ENCODE results near the gene FLNB. TPM values are rescaled to one million over a fixed set of nuclear protein-coding genes. Genes with fewer than 3 reads are reported as not detected.

The FLNB gene
- total and polyA plus RNA-seq, 3 experiments from 2014 or later = 11.5 to 12.8 (median 12.2) TPM

DNA sequence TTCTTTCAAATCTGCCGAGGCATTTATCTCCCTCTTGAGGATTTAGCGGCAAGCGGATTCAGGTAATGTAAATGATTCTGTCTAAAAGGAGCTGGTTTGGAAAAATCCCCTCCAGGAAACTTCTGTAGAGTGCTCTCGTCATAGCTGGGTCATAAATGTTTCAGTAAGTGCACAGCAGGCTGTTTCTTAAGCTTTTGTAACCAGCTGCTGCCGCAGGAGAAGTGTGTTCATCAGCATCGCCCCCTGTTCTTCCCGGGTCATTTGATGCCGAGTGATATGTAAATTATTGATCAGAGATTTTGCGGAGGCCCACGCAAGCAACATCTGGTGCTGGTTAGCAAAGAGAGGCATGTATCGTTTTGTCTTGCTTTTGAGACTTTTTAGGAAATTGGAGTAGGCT is 149.5 kb downstream of the FLNB start:
- H3K9me3 Mint-ChIP-seq = no peaks in the 10 kb centered on the region
- H3K27ac Mint-ChIP-seq = no peak overlapping the region
- DNase-seq = no peak
- peaks cover 9 to 64% (median 15%) of the 10 kb centered on the region in 3 donors for H3K36me3 Mint-ChIP-seq
- Histone ChIP-seq H3K27me3 (ENCODE audit: insufficient read depth, low read length, poor library complexity, severe bottlenecking) (no peaks in the 10 kb centered on the region), H3K9me3 (ENCODE audit: low read length) (no peaks in the 10 kb centered on the region), H3K4me3 (ENCODE audit: low read length) (no peak overlapping the region), H3K4me1 (ENCODE audit: insufficient read depth, low read length) (no peaks in the 10 kb centered on the region), H3K27ac (ENCODE audit: low read depth, low read length) (no peak overlapping the region), H3K36me3 (ENCODE audit: insufficient read depth, low read length) (peaks cover 12% of the 10 kb centered on the region)
- no peaks in the 10 kb centered on the region for H3K4me1 Mint-ChIP-seq
- ChIA-PET CTCF (interaction anchor here (1.3 to 1.6 kb wide), 2 partner anchors 10 to 150 kb away, joined by 3 to 11 read pairs; no protein-coding TSS in a partner anchor), POLR2A (no interaction called here)
- no peak overlapping the region for H3K4me3 Mint-ChIP-seq
- no peaks in the 10 kb centered on the region for H3K27me3 Mint-ChIP-seq

DNA sequence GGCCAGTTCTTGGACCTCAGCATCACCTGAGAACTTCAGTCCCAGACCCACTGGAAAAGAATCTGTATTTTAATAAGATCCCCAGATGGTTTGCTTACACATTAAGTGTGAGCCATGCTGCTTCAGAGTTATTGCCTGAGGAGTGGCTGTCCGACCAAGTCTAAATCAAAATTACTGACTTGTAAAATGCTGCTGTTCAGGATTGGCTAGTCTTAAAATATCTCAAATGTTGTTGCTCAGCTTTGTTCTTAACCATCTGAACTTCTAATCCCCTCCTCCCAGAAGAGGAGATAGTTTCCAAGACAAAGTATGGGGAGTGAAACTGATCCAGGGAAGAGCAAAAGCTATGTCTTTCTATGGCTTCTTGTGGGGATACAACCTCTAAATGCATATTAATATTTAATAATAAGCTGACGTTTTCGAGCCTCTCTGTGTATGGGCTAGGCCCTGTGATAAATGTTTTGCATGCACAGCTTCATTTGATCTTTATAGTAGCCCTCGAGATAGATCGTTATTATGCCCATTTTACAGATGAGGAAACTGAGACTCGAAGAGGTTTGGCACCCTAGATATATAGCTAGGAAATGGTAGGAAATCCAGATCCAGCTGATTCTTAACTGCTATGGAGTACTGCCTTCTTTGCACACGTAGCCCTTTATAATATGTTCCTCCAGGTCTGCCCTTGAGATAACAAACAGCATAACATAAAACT is 150.4 kb downstream of the FLNB start:
- no peak for DNase-seq
- Histone ChIP-seq H3K9me3 (ENCODE audit: low read length) (no peaks in the 10 kb centered on the region), H3K36me3 (ENCODE audit: insufficient read depth, low read length) (peaks cover 12% of the 10 kb centered on the region), H3K27me3 (ENCODE audit: insufficient read depth, low read length, poor library complexity, severe bottlenecking) (no peaks in the 10 kb centered on the region), H3K4me3 (ENCODE audit: low read length) (no peak overlapping the region), H3K27ac (ENCODE audit: low read depth, low read length) (no peak overlapping the region), H3K4me1 (ENCODE audit: insufficient read depth, low read length) (no peaks in the 10 kb centered on the region)
- Mint-ChIP-seq H3K9me3 (no peaks in the 10 kb centered on the region), H3K36me3 (peaks cover 9 to 64% (median 15%) of the 10 kb centered on the region in 3 donors), H3K27me3 (no peaks in the 10 kb centered on the region), H3K4me3 (no peak overlapping the region), H3K4me1 (no peaks in the 10 kb centered on the region), H3K27ac (no peak overlapping the region)
- POLR2A ChIA-PET = no interaction called here
- CTCF ChIA-PET = interaction anchor here (1.3 to 1.6 kb wide), 2 partner anchors 9 to 151 kb away, joined by 3 to 11 read pairs; no protein-coding TSS in a partner anchor

GRCh38 chr3:58160399-58160798 is 152.2 kb downstream of the FLNB start:
- H3K27me3 Mint-ChIP-seq = no peaks in the 10 kb centered on the region
- Histone ChIP-seq H3K27me3 (ENCODE audit: insufficient read depth, low read length, poor library complexity, severe bottlenecking) (no peaks in the 10 kb centered on the region), H3K27ac (ENCODE audit: low read depth, low read length) (no peak overlapping the region), H3K4me1 (ENCODE audit: insufficient read depth, low read length) (no peaks in the 10 kb centered on the region), H3K36me3 (ENCODE audit: insufficient read depth, low read length) (peaks cover 12% of the 10 kb centered on the region), H3K4me3 (ENCODE audit: low read length) (no peak overlapping the region), H3K9me3 (ENCODE audit: low read length) (no peaks in the 10 kb centered on the region)
- H3K4me1 Mint-ChIP-seq = no peaks in the 10 kb centered on the region
- H3K27ac Mint-ChIP-seq = peak overlapping the region in 1 of 8 donors; percentile 45
- DNase-seq = no peak
- H3K36me3 Mint-ChIP-seq = peaks cover 14 to 62% (median 19%) of the 10 kb centered on the region in 3 donors
- no peak overlapping the region for H3K4me3 Mint-ChIP-seq
- H3K9me3 Mint-ChIP-seq = no peaks in the 10 kb centered on the region
- ChIA-PET POLR2A (interaction anchor here (0.6 kb wide), 1 partner anchor 37 kb away, joined by 4 read pairs; no protein-coding TSS in a partner anchor), CTCF (interaction anchor here (1.2 kb wide), 1 partner anchor 17 kb away, joined by 3 read pairs; no protein-coding TSS in a partner anchor)

GRCh38 chr3:58161435-58162398 is 153.5 kb downstream of the FLNB start:
- CTCF ChIA-PET = interaction anchor here (1.2 to 1.7 kb wide), 2 partner anchors 15 to 16 kb away, joined by 3 to 4 read pairs; no protein-coding TSS in a partner anchor

GRCh38 chr3:58163234-58163633 is 155.0 kb downstream of the FLNB start:
- H3K27me3 Mint-ChIP-seq = no peaks in the 10 kb centered on the region
- Histone ChIP-seq H3K36me3 (ENCODE audit: insufficient read depth, low read length) (no peaks in the 10 kb centered on the region), H3K27me3 (ENCODE audit: insufficient read depth, low read length, poor library complexity, severe bottlenecking) (no peaks in the 10 kb centered on the region), H3K27ac (ENCODE audit: low read depth, low read length) (no peak overlapping the region), H3K4me3 (ENCODE audit: low read length) (no peak overlapping the region), H3K4me1 (ENCODE audit: insufficient read depth, low read length) (no peaks in the 10 kb centered on the region), H3K9me3 (ENCODE audit: low read length) (no peaks in the 10 kb centered on the region)
- CTCF ChIA-PET = interaction anchor here (1.7 kb wide), 1 partner anchor 14 kb away, joined by 4 read pairs; no protein-coding TSS in a partner anchor
- POLR2A ChIA-PET = no interaction called here
- H3K4me3 Mint-ChIP-seq = no peak overlapping the region
- no peak for DNase-seq
- H3K9me3 Mint-ChIP-seq = no peaks in the 10 kb centered on the region
- H3K36me3 Mint-ChIP-seq = peaks cover 12 to 49% (median 19%) of the 10 kb centered on the region in 3 donors
- H3K27ac Mint-ChIP-seq = peak overlapping the region in 1 of 8 donors; percentile 65
- H3K4me1 Mint-ChIP-seq = no peaks in the 10 kb centered on the region

More at GRCh38 chr3:58161435-58162398, 153.5 kb downstream of the FLNB start:
- H3K27me3 ChIP-seq (ENCODE audit: insufficient read depth, low read length, poor library complexity, severe bottlenecking) = no peaks in the 10 kb centered on the region
- Mint-ChIP-seq H3K36me3 (peaks cover 14 to 57% (median 19%) of the 10 kb centered on the region in 3 donors), H3K27ac (peak overlapping the region in 2 of 8 donors; percentile 15 to 42), H3K27me3 (no peaks in the 10 kb centered on the region), H3K4me1 (no peaks in the 10 kb centered on the region), H3K9me3 (no peaks in the 10 kb centered on the region), H3K4me3 (peak overlapping the region in 1 of 7 donors; percentile 7)
- no peak for DNase-seq
- no peaks in the 10 kb centered on the region for H3K9me3 ChIP-seq (ENCODE audit: low read length)
- POLR2A ChIA-PET = no interaction called here
- no peak overlapping the region for H3K4me3 ChIP-seq (ENCODE audit: low read length)
- H3K27ac ChIP-seq (ENCODE audit: low read depth, low read length) = no peak overlapping the region
- peaks cover 8% of the 10 kb centered on the region for H3K36me3 ChIP-seq (ENCODE audit: insufficient read depth, low read length)
- no peaks in the 10 kb centered on the region for H3K4me1 ChIP-seq (ENCODE audit: insufficient read depth, low read length)

DNA sequence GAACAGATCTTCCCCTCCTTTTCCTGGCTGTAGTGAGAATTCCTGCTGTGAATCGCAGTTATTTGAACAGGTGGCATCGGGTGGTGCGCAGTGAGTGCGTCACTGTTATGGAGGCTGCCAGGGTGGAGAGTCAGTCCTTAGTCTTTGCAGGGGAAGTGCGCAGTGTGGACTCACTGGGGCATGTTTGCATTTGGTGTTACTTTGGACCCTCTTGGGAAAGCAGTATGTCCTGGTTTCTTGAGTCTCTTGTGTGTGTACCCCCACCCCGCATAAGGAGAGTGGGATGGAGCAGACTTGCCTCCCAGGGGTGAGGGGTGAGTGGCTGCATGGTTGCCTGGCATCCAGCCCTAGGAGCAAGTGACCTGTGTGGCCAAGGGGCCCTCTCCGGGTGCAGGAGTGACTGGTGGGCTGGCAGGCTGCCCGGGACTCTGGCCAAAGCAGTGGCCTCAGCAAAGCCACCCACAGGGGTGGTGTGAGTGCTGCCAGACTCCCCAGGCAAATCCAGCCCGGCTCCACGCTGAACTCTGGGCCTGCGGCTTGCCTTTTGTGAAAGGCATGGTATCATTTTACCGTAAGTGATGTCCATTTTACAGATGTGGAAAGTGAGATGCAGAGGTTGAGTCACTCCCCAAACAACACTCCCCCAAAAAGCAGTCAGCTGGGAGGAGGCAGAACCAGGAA is 156.1 kb downstream of the FLNB start:
- no peak overlapping the region for H3K27ac Mint-ChIP-seq
- no peaks in the 10 kb centered on the region for H3K4me1 ChIP-seq (ENCODE audit: insufficient read depth, low read length)

GRCh38 chr3:58164906-58165821 is 156.9 kb downstream of the FLNB start:
- H3K4me1 Mint-ChIP-seq = no peaks in the 10 kb centered on the region
- H3K27ac ChIP-seq (ENCODE audit: low read depth, low read length) = no peak overlapping the region
- DNase-seq = no peak
- H3K4me3 Mint-ChIP-seq = no peak overlapping the region
- no peaks in the 10 kb centered on the region for H3K4me1 ChIP-seq (ENCODE audit: insufficient read depth, low read length)
- peak overlapping the region in 1 of 8 donors; percentile 12 for H3K27ac Mint-ChIP-seq
- no peaks in the 10 kb centered on the region for H3K27me3 Mint-ChIP-seq
- no peaks in the 10 kb centered on the region for H3K9me3 ChIP-seq (ENCODE audit: low read length)
- no peaks in the 10 kb centered on the region for H3K36me3 ChIP-seq (ENCODE audit: insufficient read depth, low read length)
- ChIA-PET CTCF (interaction anchor here (0.8 to 3.8 kb wide), 3 partner anchors 13 to 157 kb away, joined by 3 to 31 read pairs (median 7); partner anchors contain the start of gene FLNB), POLR2A (no interaction called here)
- peaks cover 10 to 58% (median 19%) of the 10 kb centered on the region in 3 donors for H3K36me3 Mint-ChIP-seq
- no peaks in the 10 kb centered on the region for H3K9me3 Mint-ChIP-seq
- no peak overlapping the region for H3K4me3 ChIP-seq (ENCODE audit: low read length)
- H3K27me3 ChIP-seq (ENCODE audit: insufficient read depth, low read length, poor library complexity, severe bottlenecking) = no peaks in the 10 kb centered on the region

More for the DNA sequence above, 156.1 kb downstream of the FLNB start:
- H3K4me3 Mint-ChIP-seq = no peak overlapping the region
- no peaks in the 10 kb centered on the region for H3K9me3 ChIP-seq (ENCODE audit: low read length)
- no peaks in the 10 kb centered on the region for H3K27me3 ChIP-seq (ENCODE audit: insufficient read depth, low read length, poor library complexity, severe bottlenecking)
- ChIA-PET POLR2A (no interaction called here), CTCF (interaction anchor here (0.9 to 1.8 kb wide), 2 partner anchors 9 to 24 kb away, joined by 3 to 7 read pairs; no protein-coding TSS in a partner anchor)
- H3K9me3 Mint-ChIP-seq = no peaks in the 10 kb centered on the region
- DNase-seq = no peak
- H3K36me3 ChIP-seq (ENCODE audit: insufficient read depth, low read length) = no peaks in the 10 kb centered on the region
- H3K36me3 Mint-ChIP-seq = peaks cover 11 to 54% (median 19%) of the 10 kb centered on the region in 3 donors
- no peak overlapping the region for H3K27ac ChIP-seq (ENCODE audit: low read depth, low read length)
- no peaks in the 10 kb centered on the region for H3K4me1 Mint-ChIP-seq
- H3K27me3 Mint-ChIP-seq = no peaks in the 10 kb centered on the region
- H3K4me3 ChIP-seq (ENCODE audit: low read length) = no peak overlapping the region

Measured in CD8-positive, alpha-beta memory T cell (primary cell).